ENCODE data around the gene SMIM28. TPM values are rescaled to one million over a fixed set of nuclear protein-coding genes. Genes with fewer than 3 reads are reported as not detected.

SMIM28 gene
- total RNA-seq, 1 experiment from 2014 or later: not detected

DNA sequence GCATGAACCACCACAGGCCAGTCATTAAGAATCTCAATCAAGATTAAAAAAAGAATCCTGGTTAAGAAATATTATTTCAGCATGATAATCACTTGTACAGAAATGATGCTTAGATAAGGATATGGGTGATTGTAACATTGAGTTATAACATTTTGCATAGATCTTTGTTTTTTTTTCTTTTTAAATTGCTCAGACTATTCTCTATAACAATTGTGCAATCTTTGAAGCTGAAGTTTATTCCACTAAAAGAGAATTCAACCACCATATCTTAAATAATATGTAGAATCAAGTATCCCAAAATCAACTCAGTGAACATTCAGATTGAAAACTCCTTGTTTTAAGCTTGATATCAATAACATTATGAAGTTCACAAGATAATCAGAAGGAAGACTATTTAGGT, 663 bp upstream of the SMIM28 start:
- H3K9me3 Mint-ChIP-seq (ENCODE audit: unreplicated experiment): no peaks in the 10 kb centered on the region
- no peaks in the 10 kb centered on the region for H3K36me3 ChIP-seq (ENCODE audit: control insufficient read depth, insufficient read depth, low read length)
- no peak overlapping the region for H3K4me3 Mint-ChIP-seq (ENCODE audit: unreplicated experiment)
- H3K27me3 ChIP-seq (replicated peaks; ENCODE audit: control insufficient read depth, insufficient read depth, low read length): no peaks in the 10 kb centered on the region
- H3K27me3 Mint-ChIP-seq (ENCODE audit: insufficient read depth, unreplicated experiment): no peaks in the 10 kb centered on the region
- peaks cover 2% of the 10 kb centered on the region for H3K4me1 Mint-ChIP-seq (ENCODE audit: low read depth, unreplicated experiment)
- POLR2A ChIA-PET: no interaction called here
- intact Hi-C loops (cut with micrococcal nuclease; ENCODE audit: unreplicated experiment): no loop called here
- H3K36me3 Mint-ChIP-seq (ENCODE audit: insufficient read depth, unreplicated experiment): no peaks in the 10 kb centered on the region
- DNase-seq: no peak
- no peaks in the 10 kb centered on the region; the same call in 1 of the 2 replicates for H3K9me3 ChIP-seq
- H3K4me1 ChIP-seq: peaks cover 7% of the 10 kb centered on the region
- CTCF ChIA-PET: interaction anchor here (0.6 kb wide), 1 partner anchor 47 kb away, joined by 3 read pairs; no protein-coding TSS in a partner anchor
- no peak overlapping the region for H3K27ac Mint-ChIP-seq (ENCODE audit: unreplicated experiment)
- TF ChIP-seq, protein P1, sequence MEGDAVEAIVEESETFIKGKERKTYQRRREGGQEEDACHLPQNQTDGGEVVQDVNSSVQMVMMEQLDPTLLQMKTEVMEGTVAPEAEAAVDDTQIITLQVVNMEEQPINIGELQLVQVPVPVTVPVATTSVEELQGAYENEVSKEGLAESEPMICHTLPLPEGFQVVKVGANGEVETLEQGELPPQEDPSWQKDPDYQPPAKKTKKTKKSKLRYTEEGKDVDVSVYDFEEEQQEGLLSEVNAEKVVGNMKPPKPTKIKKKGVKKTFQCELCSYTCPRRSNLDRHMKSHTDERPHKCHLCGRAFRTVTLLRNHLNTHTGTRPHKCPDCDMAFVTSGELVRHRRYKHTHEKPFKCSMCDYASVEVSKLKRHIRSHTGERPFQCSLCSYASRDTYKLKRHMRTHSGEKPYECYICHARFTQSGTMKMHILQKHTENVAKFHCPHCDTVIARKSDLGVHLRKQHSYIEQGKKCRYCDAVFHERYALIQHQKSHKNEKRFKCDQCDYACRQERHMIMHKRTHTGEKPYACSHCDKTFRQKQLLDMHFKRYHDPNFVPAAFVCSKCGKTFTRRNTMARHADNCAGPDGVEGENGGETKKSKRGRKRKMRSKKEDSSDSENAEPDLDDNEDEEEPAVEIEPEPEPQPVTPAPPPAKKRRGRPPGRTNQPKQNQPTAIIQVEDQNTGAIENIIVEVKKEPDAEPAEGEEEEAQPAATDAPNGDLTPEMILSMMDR (IDR thresholded peaks at IDR 0.05; ENCODE audit: insufficient read depth in 1 of 2, low read depth in 1 of 2, low read length in 1 of 2, severe bottlenecking in 1 of 2, unreplicated experiment in 1 of 2): no peak
- no TSS peak for BruUV-seq (replicated peaks)
- H3K4me3 ChIP-seq (ENCODE audit: low read depth, low read length): no peak overlapping the region

- no peaks in the 10 kb centered on the region for H3K27me3 ChIP-seq (replicated peaks; ENCODE audit: control insufficient read depth, insufficient read depth, low read length)
- no peaks in the 10 kb centered on the region for H3K27me3 Mint-ChIP-seq (ENCODE audit: insufficient read depth, unreplicated experiment)
- H3K9me3 Mint-ChIP-seq (ENCODE audit: unreplicated experiment): no peaks in the 10 kb centered on the region
- no peaks in the 10 kb centered on the region; the same call in 1 of the 2 replicates for H3K9me3 ChIP-seq
- no TSS peak for BruUV-seq (replicated peaks)
- peaks cover 13% of the 10 kb centered on the region for H3K4me1 Mint-ChIP-seq (ENCODE audit: low read depth, unreplicated experiment)
- H3K36me3 Mint-ChIP-seq (ENCODE audit: insufficient read depth, unreplicated experiment): peaks cover 5% of the 10 kb centered on the region
- ChIA-PET POLR2A (no interaction called here), CTCF (no interaction called here)
- TF ChIP-seq, protein P1 (IDR thresholded peaks at IDR 0.05; ENCODE audit: insufficient read depth in 1 of 2, low read depth in 1 of 2, low read length in 1 of 2, severe bottlenecking in 1 of 2, unreplicated experiment in 1 of 2): no peak
- H3K4me1 ChIP-seq: peaks cover 12% of the 10 kb centered on the region
- no peak overlapping the region for H3K27ac Mint-ChIP-seq (ENCODE audit: unreplicated experiment)
- no peak for DNase-seq
- no peaks in the 10 kb centered on the region for H3K36me3 ChIP-seq (ENCODE audit: control insufficient read depth, insufficient read depth, low read length)
- H3K4me3 Mint-ChIP-seq (ENCODE audit: unreplicated experiment): no peak overlapping the region
- intact Hi-C loops (cut with micrococcal nuclease; ENCODE audit: unreplicated experiment): no loop called here
- H3K4me3 ChIP-seq (ENCODE audit: low read depth, low read length): no peak overlapping the region
Observed at GRCh38 chr6:138378463-138378862, 758 bp downstream of the SMIM28 start.

GRCh38 chr6:138382498-138383265, 5.0 kb downstream of the SMIM28 start:
- peaks cover 20% of the 10 kb centered on the region for H3K4me1 Mint-ChIP-seq (ENCODE audit: low read depth, unreplicated experiment)
- CTCF ChIA-PET: interaction anchor here (0.7 kb wide), 1 partner anchor 20 kb away, joined by 6 read pairs; no protein-coding TSS in a partner anchor
- DNase-seq: peak; percentile 60 to 63
- peaks cover 5% of the 10 kb centered on the region for H3K36me3 Mint-ChIP-seq (ENCODE audit: insufficient read depth, unreplicated experiment)
- no peaks in the 10 kb centered on the region for H3K27me3 ChIP-seq (replicated peaks; ENCODE audit: control insufficient read depth, insufficient read depth, low read length)
- intact Hi-C loops (cut with micrococcal nuclease; ENCODE audit: unreplicated experiment): loop anchor here (1.0 kb wide), 1 partner anchor 22 kb away; the partner anchor contains the start of gene HEBP2
- POLR2A ChIA-PET: no interaction called here
- H3K27me3 Mint-ChIP-seq (ENCODE audit: insufficient read depth, unreplicated experiment): no peaks in the 10 kb centered on the region
- peak overlapping the region; percentile 83 for H3K27ac Mint-ChIP-seq (ENCODE audit: unreplicated experiment)
- no peaks in the 10 kb centered on the region for H3K36me3 ChIP-seq (ENCODE audit: control insufficient read depth, insufficient read depth, low read length)
- H3K9me3 ChIP-seq: no peaks in the 10 kb centered on the region; the same call in 1 of the 2 replicates
- H3K4me3 ChIP-seq (ENCODE audit: low read depth, low read length): no peak overlapping the region
- peak overlapping the region; percentile 25 for H3K4me3 Mint-ChIP-seq (ENCODE audit: unreplicated experiment)
- no peaks in the 10 kb centered on the region for H3K9me3 Mint-ChIP-seq (ENCODE audit: unreplicated experiment)
- no TSS peak for BruUV-seq (replicated peaks)
- H3K4me1 ChIP-seq: peaks cover 32% of the 10 kb centered on the region
- TF ChIP-seq, protein P1 (IDR thresholded peaks at IDR 0.05; ENCODE audit: insufficient read depth in 1 of 2, low read depth in 1 of 2, low read length in 1 of 2, severe bottlenecking in 1 of 2, unreplicated experiment in 1 of 2): peak in 1 of 2 experiments; percentile 22
